UCSD-AML1 (cell line): ENCODE measurements around the gene ARGFX.
A peak's percentile ranks its signal among the peaks of the same experiment; 100 is the strongest.
"Not testable (repeated sequence)": the region's sequence is repeated elsewhere in the genome, so short reads cannot be mapped to it uniquely, and the experiment has no call there.

ENCODE experiments used
- DNase-seq: peaks from one replicate; lab custom pipeline; 2025; ENCODE audit not compliant: unreplicated experiment; lab: John Stamatoyannopoulos, UW

ARGFX gene

GRCh38 chr3:121567649-121568048 lies at the start of gene ARGFX:
TSS of gene ARGFX (plus strand) at chr3:121567949. CDS start at chr3:121570714, 2,765 bp downstream.
- no peak for DNase-seq

- no peak for DNase-seq
Observed at GRCh38 chr3:121517953-121518655, 49.6 kb upstream of the ARGFX start.

GRCh38 chr3:121520510-121520909 lies 47.2 kb upstream of the ARGFX start:
- no peak for DNase-seq

- no peak for DNase-seq
Observed at GRCh38 chr3:121529308-121529707, 38.4 kb upstream of the ARGFX start.

GRCh38 chr3:121531269-121531668 lies 36.5 kb upstream of the ARGFX start:
- DNase-seq: no peak

GRCh38 chr3:121542924-121543323 lies 24.8 kb upstream of the ARGFX start:
- DNase-seq: no peak

GRCh38 chr3:121545049-121545573 lies 22.6 kb upstream of the ARGFX start:
- peak; percentile 51 for DNase-seq

GRCh38 chr3:121545574-121546455 lies 21.9 kb upstream of the ARGFX start, which contains the start of gene POLQ:
TSS of gene POLQ (minus strand) at chr3:121545988. CDS start at chr3:121545877, 111 bp downstream.
- peak; percentile 90 for DNase-seq

- no peak for DNase-seq
Observed at GRCh38 chr3:121552379-121552778, 15.4 kb upstream of the ARGFX start.

- no peak for DNase-seq
Observed at GRCh38 chr3:121552797-121553196, 15.0 kb upstream of the ARGFX start.

GRCh38 chr3:121557426-121557934 lies 10.3 kb upstream of the ARGFX start:
- no peak for DNase-seq

- DNase-seq: no peak
Observed at GRCh38 chr3:121562148-121562547, 5.6 kb upstream of the ARGFX start.

- no peak for DNase-seq
Observed at GRCh38 chr3:121566773-121567172, 976 bp upstream of the ARGFX start.

GRCh38 chr3:121574449-121574848 lies 6.7 kb downstream of the ARGFX start:
- DNase-seq: no peak

- DNase-seq: no peak
Observed at GRCh38 chr3:121581691-121582090, 13.9 kb downstream of the ARGFX start.

GRCh38 chr3:121584418-121584817 lies 16.7 kb downstream of the ARGFX start:
- no peak for DNase-seq

GRCh38 chr3:121592856-121593702 lies 25.3 kb downstream of the ARGFX start, which contains the start of gene FBXO40:
TSS of gene FBXO40 (plus strand) at chr3:121593379. CDS start at chr3:121620576, 27,197 bp downstream.
- DNase-seq: no peak

GRCh38 chr3:121593806-121594205 lies 26.1 kb downstream of the ARGFX start:
- DNase-seq: not testable (repeated sequence)

- no peak for DNase-seq
Observed at GRCh38 chr3:121594850-121595249, 27.1 kb downstream of the ARGFX start.

GRCh38 chr3:121595765-121596406 lies 28.1 kb downstream of the ARGFX start:
- no peak for DNase-seq
